Fibroblast of lung (primary cell): ENCODE results near the gene IL20RA.

Experiments
- CTCF ChIP-seq, 2 donors: IDR thresholded peaks in 1 of 2; conservative IDR thresholded peaks in 1 of 2; 1 replicate in 1 of 2; 2 replicates in 1 of 2; pipeline ENCODE4 v1.5.1; 2011 to 2012; ENCODE audit warnings: low read length in 2 of 2, control low read depth in 1 of 2, inconsistent platforms in 1 of 2, low read depth in 1 of 2, mild to moderate bottlenecking in 1 of 2
- EZH2 ChIP-seq: IDR thresholded peaks from 2 replicates; pipeline ENCODE4 v1.5.1; 2012; ENCODE audit warnings: low read length, control low read depth, mild to moderate bottlenecking; ENCODE audit errors: missing control alignments

GRCh38 chr6:137084865-137085617 lies 40.3 kb upstream of the IL20RA start:
- TF ChIP-seq EZH2 (no peak), CTCF (conservative IDR thresholded peaks at IDR 0.05 in 1 of 2, IDR thresholded peaks at IDR 0.05 in 1 of 2; ENCODE audit: low read depth in 1 of 2, low read length in 2 of 2) (no peak)
